Stimulated activated CD8-positive, alpha-beta memory T cell treated with anti-CD3 and anti-CD28 coated beads, Interleukin-4, amount 100 ng/mL, for 4 hours (primary cell): ENCODE results near the gene NMD3.

Experiments
- DNase-seq, 2 donors: peaks; one replicate each; pipeline ENCODE4 v3.0.0-alpha.2; 2020; ENCODE audit warnings: low read depth in 2 of 2, low spot score in 1 of 2

NMD3 gene

DNA sequence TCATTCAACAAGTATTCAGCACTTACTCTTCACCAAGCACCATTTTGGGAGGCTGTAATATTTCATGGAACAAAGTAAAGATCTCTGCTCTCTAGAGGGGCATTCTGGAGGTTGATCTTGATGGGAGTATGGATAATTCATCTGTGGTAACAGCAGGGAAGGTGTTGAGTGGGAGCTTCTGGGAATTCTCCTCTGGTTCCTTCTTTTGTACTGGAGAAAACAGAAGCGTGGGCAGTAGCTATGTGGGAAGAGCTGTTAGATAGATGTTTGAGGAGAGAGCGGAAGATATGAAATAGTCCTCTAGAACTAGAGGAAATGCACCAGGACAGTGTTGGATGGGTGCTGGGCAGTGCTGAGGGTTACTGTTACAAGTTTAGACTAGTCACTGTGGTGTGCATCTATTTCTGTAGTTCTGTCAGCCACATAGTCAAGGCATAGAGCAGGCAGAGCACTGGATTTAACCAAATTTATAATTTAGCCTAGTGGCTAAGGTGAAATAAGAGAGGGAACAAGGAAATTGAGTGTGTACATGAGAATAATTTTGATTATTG, 9.6 kb downstream of the NMD3 start:
- DNase-seq, result no peak

DNA sequence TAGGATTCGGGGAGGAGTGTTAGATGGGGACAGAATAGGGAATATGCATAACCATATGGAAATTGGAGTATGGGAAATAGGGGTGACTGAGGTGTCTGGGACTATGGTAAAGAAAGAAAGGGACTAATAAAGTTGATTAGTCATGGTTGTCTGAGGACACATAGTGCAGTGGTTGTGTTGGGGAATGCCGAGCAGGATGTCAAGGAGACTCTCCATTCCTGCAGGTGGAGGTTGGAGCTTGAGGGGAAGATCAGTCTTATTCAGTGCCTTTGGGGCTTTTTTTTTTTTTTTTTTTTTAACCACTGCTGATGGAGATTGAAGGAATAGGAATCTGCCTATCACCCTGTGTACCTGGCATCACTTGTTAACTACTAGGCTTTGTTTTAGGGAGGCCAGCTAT, 10.8 kb downstream of the NMD3 start:
- DNase-seq, result no peak

GRCh38 chr3:161233557-161233956, 12.4 kb downstream of the NMD3 start:
- no peak for DNase-seq

DNA sequence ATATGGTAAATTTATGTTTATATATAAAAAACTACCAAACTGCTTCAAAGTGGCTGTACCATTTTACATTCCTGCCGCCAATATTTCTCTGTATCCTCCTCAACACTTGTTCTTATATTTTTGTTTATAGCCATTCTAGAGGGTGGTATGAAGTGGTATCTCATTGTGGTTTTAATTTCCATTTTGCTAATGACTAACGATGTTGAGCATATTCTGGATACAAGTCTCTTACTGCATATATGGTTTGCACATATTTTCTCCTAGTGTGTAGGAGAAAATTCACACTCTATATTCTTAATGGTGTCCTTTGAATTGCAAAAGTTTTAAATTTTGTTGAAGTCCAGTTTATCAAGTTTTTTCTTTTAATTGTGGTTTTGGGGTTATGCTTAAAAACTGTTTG, 15.1 kb downstream of the NMD3 start:
- DNase-seq, result no peak

GRCh38 chr3:161239700-161240099, 18.6 kb downstream of the NMD3 start:
- DNase-seq, result no peak

GRCh38 chr3:161244538-161244937, 23.4 kb downstream of the NMD3 start:
- no peak for DNase-seq

GRCh38 chr3:161247049-161247448, 25.9 kb downstream of the NMD3 start:
- DNase-seq, result no peak

GRCh38 chr3:161250116-161250515, 29.0 kb downstream of the NMD3 start:
- no peak for DNase-seq

- DNase-seq, result no peak
These were observed 30.6 kb downstream of the NMD3 start for GRCh38 chr3:161251716-161252115.

- DNase-seq, result no peak
These were observed 31.0 kb downstream of the NMD3 start for GRCh38 chr3:161252143-161252542.

- DNase-seq, result no peak
These were observed 32.6 kb downstream of the NMD3 start for GRCh38 chr3:161253711-161254110.

DNA sequence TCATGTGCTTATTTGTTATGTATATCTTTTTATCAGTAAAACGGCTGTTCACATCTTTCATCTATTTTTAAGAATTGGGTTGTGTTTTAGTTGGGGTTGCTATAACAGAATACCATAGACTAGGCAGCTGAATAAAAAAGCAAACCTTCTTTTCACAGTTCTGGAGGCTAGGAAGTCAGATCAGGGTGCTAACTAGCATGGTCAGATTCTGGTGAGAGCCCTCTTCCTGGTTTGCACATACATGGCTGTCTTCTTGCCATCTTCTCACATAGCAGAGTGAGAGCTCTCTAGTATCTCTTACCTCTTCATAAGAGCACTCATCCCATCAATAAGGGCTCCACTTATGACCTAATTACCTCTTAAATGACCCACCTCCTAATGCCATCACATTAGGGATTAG, 33.8 kb downstream of the NMD3 start:
- no peak for DNase-seq

- DNase-seq, result no peak
These were observed 41.9 kb downstream of the NMD3 start for GRCh38 chr3:161263057-161263456.

DNA sequence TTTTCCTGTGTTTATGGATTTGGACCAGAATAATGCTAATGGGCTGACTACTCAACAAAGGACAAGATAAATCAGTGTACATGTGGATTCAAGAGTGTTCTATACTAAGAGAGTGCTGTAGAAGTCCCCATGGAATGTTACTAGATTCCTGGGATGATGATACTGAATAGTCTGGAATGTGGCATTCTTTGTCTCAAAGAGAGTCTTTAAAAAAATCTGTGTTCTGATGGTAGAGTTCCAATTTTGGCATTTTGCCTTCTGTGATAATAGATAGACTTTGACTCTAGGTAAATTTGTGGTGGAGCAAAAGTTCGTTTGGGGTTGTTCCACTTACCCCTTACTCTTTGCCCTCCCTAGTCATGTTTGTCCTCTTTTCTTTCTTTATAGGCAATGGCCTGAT, 43.7 kb downstream of the NMD3 start:
- DNase-seq, result no peak

DNA sequence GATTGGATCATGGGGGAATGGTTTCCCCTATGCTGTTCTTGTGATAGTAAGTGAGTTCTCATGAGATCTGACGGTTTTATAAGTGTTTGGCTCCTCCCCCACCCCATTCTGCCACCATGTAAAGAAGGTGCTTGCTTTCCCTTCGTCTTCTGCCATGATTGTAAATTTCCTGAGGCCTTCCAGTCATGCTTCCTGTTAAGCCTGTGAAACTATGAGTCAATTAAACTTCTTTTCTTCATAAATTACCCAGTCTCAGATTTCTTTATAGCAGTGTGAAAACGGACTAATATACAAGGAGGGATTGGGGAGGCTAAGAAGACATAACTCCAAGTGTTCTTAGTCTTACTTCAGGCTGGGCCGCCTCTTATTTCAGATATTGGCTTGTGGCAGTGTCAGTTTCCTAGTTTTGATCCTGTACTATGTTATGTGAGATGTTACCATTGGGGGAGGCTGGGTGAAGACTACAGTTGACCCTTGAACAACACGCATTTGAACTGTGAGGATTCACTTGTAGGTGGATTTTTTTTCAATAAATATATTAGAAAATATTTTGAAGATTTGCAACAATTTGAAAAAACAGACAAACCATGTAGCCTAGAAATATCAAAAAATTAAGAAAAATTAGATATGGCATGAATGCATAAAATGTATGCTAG, 44.9 kb downstream of the NMD3 start:
- no peak for DNase-seq

DNA sequence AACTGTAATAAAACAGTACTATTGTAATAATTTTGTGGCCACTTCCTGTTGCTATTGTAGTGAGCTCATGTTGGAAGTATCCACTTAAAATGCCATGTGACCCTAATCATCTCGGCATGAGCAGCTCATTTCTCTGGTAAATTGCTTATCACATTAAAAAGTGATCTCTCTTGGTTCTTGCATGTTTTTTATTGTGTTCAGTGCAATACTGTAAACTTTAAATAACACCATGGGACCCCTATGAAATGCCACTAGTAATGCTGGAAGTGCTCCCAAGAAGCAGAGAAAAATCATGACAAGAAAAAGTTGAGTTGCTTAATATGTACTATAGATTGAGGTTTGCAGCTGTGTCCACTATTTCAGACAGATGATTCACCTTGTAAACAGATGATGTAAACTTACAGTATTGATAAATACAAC, 45.6 kb downstream of the NMD3 start:
- DNase-seq, result no peak

- DNase-seq, result no peak
These were observed 46.5 kb downstream of the NMD3 start for GRCh38 chr3:161267646-161268045.

DNA sequence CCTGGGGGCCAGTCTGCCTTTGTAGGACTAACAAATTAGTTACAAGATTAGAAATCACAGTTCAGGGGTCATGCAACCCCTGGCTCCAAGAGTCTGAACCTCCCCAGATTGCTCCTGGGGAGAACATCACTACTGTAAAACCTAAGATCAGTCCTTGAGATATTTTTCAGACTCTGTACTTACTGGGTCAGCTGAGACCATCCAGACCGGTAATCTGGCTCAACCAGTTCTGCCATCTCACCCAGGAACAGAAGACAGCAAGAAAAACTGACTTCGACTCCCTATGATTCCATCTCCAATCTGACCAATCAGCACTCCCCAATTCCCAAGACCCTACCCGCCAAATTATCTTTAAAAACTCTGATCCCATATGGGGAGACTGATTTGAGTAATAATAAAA, 47.5 kb downstream of the NMD3 start:
- no peak for DNase-seq

DNA sequence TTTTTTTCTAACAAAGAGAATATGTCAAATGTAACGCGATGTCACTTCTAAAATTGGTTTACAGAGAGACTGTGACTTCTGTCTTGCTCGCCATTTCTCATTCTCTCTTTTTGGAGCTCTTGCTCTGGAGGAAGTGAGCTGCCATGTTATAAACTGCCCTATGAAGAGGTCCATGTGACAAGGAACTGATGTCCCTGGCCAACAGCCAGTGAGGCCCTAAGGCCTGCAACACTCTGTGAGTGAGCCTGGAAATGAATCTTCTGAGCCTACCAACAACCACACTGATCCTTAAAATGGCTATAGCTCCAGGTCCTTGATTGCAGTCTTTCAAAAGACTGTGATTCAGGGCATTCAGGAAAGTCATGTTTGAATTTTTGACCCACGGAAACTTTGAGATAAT, 49.9 kb downstream of the NMD3 start:
- DNase-seq, result no peak

- DNase-seq, result no peak
These were observed 50.5 kb downstream of the NMD3 start for GRCh38 chr3:161271646-161272045.

DNA sequence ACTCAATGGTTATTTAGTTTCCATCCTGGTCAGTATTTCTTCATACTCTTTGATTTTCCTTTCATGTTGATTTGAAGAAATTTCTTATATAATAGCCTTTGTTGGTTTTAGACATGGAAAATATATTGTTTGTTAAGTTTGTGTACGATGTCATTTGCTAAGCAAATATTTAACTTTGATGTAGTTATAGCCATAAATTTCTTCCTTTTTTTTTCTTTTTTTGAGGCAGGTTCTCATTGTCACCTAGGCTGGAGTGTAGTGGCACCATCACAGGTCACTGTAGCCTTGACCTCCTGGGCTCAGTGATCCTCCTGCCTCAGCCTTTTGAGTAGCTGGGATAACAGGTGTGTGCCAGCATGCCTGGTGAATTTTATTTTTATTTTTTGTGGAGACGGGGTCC, 51.4 kb downstream of the NMD3 start:
- no peak for DNase-seq

- DNase-seq, result no peak
These were observed 52.6 kb downstream of the NMD3 start for GRCh38 chr3:161273589-161274218.
